Panc1 (cell line): ENCODE data around the gene SLC7A5. TPM values are rescaled to one million over a fixed set of nuclear protein-coding genes. Genes with fewer than 3 reads are reported as not detected.

Experiments
- ATAC-seq: fragments of 200-7000 bp; cut with Tn5 transposase; 2 replicates; pipeline ENCODE4 v1.9.1; 2020; ENCODE audit warnings: mild to moderate bottlenecking, moderate library complexity
- BruUV-seq: library from RNA; stranded (reverse); fragments of 400-500 nt; replicated peaks from 2 replicates; lab custom pipeline; 2021; lab: Mats Ljungman, UMichigan
- CTCF ChIA-PET: fragments of 300-600 bp; sonication (Branson Sonifier 250); formaldehyde crosslinking; loops from one replicate; lab custom pipeline; 2022; ENCODE audit warnings: antibody characterized with exemption; lab: Charles Lee
- POLR2A ChIA-PET: fragments of 300-600 bp; sonication (Branson Sonifier 250); formaldehyde crosslinking; loops from one replicate; lab custom pipeline; 2022; ENCODE audit warnings: antibody characterized with exemption; lab: Charles Lee
- DNase-seq: peaks from one replicate; pipeline ENCODE4 v3.0.0-alpha.2; 2010; ENCODE audit warnings: low read depth, low spot score
- H3K27ac ChIP-seq: 2 replicates; pipeline ENCODE4 v1.5.1; 2011; ENCODE audit warnings: mild to moderate bottlenecking, low read length, inconsistent platforms
- H3K27me3 ChIP-seq: fragments of 200-500 bp; sonication (Bioruptor generic); 2 replicates; pipeline ENCODE4 v1.6.0; 2014; ENCODE audit warnings: low read length, inconsistent platforms; ENCODE audit not compliant: control insufficient read depth, insufficient read depth
- H3K36me3 ChIP-seq: fragments of 200-500 bp; sonication (Bioruptor generic); 2 replicates; pipeline ENCODE4 v1.5.1; 2014; ENCODE audit warnings: inconsistent platforms, mild to moderate bottlenecking, low read length, moderate library complexity; ENCODE audit not compliant: control insufficient read depth, insufficient read depth
- H3K4me1 ChIP-seq: 2 replicates; pipeline ENCODE4 v1.5.1; 2011; ENCODE audit warnings: inconsistent platforms, mild to moderate bottlenecking, low read length, moderate library complexity; ENCODE audit not compliant: control insufficient read depth, insufficient read depth
- H3K4me3 ChIP-seq, 2 experiments: 2 replicates each; pipeline ENCODE4 v1.5.1; 2011 to 2012; ENCODE audit warnings: low read depth in 2 of 2, low read length in 2 of 2, mild to moderate bottlenecking in 2 of 2, inconsistent platforms in 1 of 2, moderate library complexity in 1 of 2
- H3K9me3 ChIP-seq: fragments of 200-500 bp; sonication (Bioruptor generic); 2 replicates; pipeline ENCODE4 v1.5.1; 2014; ENCODE audit warnings: low read depth, mild to moderate bottlenecking, inconsistent platforms, low read length, moderate library complexity; ENCODE audit not compliant: control insufficient read depth, insufficient read depth
- POLR2AphosphoS5 ChIP-seq: IDR thresholded peaks from 2 replicates; pipeline ENCODE4 v1.6.1; 2012; ENCODE audit warnings: mild to moderate bottlenecking, low read depth, low read length, moderate library complexity
- SIN3A ChIP-seq: IDR thresholded peaks from 2 replicates; pipeline ENCODE4 v1.6.1; 2012; ENCODE audit warnings: low read depth, mild to moderate bottlenecking, low read length, moderate library complexity, borderline replicate concordance; ENCODE audit not compliant: insufficient read depth
- TCF7L2 ChIP-seq: IDR thresholded peaks from 2 replicates; pipeline ENCODE4 v1.6.1; 2011; ENCODE audit warnings: mild to moderate bottlenecking, low read depth, low read length, inconsistent platforms
- in situ Hi-C: cut with HindIII; loops from 2 replicates; pipeline ENCODE4 v1.10.0; 2016; ENCODE audit warnings: low sequenced_read_pairs, low pct_unique_long_range_greater_than_20kb
- intact Hi-C: fragments of 100-400 bp; cut with micrococcal nuclease; formaldehyde crosslinking; loops from one replicate; pipeline ENCODE4 v1.10.0; 2022; ENCODE audit not compliant: unreplicated experiment
- total RNA-seq: library from RNA; stranded (reverse); gene quantifications from one replicate; pipeline ENCODE4 v1.2.1, GENCODE V29; 2021; ENCODE audit not compliant: unreplicated experiment
- TF ChIP-seq, protein P1 (sequence below): fragments of 450-650 bp; IDR thresholded peaks from 2 replicates; pipeline ENCODE4 v1.5.1; 2017; ENCODE audit warnings: mild to moderate bottlenecking
- TF ChIP-seq, protein P2 (sequence below), 2 experiments: IDR thresholded peaks; 2 replicates each; pipeline ENCODE4 v1.6.1; 2011 to 2012; ENCODE audit warnings: low read depth in 2 of 2, control low read depth in 1 of 2, low read length in 1 of 2, mild to moderate bottlenecking in 1 of 2, moderate library complexity in 1 of 2; ENCODE audit not compliant: insufficient read depth in 1 of 2

The SLC7A5 gene
- total RNA-seq, 1 experiment from 2014 or later, result 231 TPM

DNA sequence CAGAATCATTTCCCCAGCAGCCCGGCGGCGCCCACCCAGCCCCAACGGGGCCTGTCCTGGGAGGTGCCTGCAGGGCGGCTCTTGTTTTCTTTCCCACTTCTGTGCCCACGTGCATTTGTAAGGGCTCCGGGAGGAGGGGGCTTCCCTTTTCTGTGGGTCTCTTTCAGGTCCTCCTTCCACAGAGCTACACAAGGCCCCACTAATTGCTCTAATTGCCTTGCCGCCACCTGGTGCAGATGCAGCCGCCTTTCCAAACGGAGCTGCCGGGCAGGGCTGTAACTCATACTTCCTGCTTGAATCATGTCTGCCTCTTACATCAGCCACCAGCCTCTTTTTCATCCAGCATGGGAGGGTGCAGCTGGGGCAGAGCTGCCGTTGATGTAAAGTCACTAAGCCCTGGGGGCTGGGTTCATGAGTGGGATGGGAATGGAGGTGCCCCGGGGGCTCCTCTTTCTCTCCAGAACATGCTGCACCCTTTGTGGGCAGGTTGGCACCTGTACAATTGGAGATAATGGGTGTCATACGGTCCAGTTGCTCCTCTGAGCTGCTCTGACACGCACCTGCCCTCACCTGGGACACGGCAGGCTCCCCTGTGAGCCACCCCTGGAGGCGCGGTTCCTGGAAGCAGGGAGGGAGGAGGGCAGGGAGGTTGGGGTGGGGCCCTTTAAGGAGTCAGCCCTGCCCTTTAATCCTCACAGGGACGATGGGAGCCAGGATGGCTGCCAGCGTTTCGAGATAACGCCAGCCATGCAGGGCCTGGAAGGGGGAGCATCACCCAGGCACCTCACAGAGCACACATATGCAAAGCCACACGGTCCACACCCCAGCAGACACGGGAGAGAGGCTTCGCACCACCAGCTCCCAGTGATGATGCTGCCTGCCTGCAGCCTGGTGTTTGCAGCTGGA lies 62.4 kb downstream of the SLC7A5 start:
- in situ Hi-C loops (no loop called here), intact Hi-C loops (no loop called here)
- CTCF ChIA-PET, result no interaction called here
- Histone ChIP-seq H3K36me3 (no peaks in the 10 kb centered on the region), H3K4me3 (peak overlapping the region; percentile 3 to 30; a peak in 3 of 4 replicates), H3K27ac (peak overlapping the region; percentile 76), H3K27me3 (no peaks in the 10 kb centered on the region), H3K9me3 (no peaks in the 10 kb centered on the region), H3K4me1 (peaks cover 13% of the 10 kb centered on the region)
- BruUV-seq, result no TSS peak
- TF ChIP-seq POLR2AphosphoS5 (no peak), TCF7L2 (no peak), SIN3A (no peak)
- TF ChIP-seq, protein P1, sequence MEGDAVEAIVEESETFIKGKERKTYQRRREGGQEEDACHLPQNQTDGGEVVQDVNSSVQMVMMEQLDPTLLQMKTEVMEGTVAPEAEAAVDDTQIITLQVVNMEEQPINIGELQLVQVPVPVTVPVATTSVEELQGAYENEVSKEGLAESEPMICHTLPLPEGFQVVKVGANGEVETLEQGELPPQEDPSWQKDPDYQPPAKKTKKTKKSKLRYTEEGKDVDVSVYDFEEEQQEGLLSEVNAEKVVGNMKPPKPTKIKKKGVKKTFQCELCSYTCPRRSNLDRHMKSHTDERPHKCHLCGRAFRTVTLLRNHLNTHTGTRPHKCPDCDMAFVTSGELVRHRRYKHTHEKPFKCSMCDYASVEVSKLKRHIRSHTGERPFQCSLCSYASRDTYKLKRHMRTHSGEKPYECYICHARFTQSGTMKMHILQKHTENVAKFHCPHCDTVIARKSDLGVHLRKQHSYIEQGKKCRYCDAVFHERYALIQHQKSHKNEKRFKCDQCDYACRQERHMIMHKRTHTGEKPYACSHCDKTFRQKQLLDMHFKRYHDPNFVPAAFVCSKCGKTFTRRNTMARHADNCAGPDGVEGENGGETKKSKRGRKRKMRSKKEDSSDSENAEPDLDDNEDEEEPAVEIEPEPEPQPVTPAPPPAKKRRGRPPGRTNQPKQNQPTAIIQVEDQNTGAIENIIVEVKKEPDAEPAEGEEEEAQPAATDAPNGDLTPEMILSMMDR, result no peak
- TF ChIP-seq, protein P2, sequence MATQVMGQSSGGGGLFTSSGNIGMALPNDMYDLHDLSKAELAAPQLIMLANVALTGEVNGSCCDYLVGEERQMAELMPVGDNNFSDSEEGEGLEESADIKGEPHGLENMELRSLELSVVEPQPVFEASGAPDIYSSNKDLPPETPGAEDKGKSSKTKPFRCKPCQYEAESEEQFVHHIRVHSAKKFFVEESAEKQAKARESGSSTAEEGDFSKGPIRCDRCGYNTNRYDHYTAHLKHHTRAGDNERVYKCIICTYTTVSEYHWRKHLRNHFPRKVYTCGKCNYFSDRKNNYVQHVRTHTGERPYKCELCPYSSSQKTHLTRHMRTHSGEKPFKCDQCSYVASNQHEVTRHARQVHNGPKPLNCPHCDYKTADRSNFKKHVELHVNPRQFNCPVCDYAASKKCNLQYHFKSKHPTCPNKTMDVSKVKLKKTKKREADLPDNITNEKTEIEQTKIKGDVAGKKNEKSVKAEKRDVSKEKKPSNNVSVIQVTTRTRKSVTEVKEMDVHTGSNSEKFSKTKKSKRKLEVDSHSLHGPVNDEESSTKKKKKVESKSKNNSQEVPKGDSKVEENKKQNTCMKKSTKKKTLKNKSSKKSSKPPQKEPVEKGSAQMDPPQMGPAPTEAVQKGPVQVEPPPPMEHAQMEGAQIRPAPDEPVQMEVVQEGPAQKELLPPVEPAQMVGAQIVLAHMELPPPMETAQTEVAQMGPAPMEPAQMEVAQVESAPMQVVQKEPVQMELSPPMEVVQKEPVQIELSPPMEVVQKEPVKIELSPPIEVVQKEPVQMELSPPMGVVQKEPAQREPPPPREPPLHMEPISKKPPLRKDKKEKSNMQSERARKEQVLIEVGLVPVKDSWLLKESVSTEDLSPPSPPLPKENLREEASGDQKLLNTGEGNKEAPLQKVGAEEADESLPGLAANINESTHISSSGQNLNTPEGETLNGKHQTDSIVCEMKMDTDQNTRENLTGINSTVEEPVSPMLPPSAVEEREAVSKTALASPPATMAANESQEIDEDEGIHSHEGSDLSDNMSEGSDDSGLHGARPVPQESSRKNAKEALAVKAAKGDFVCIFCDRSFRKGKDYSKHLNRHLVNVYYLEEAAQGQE (IDR thresholded peaks at IDR 0.05; ENCODE audit: insufficient read depth in 1 of 2, low read depth in 2 of 2, low read length in 1 of 2), result no peak
- DNase-seq (peak; percentile 41), ATAC-seq (peak; percentile 82)
- POLR2A ChIA-PET, result no interaction called here

DNA sequence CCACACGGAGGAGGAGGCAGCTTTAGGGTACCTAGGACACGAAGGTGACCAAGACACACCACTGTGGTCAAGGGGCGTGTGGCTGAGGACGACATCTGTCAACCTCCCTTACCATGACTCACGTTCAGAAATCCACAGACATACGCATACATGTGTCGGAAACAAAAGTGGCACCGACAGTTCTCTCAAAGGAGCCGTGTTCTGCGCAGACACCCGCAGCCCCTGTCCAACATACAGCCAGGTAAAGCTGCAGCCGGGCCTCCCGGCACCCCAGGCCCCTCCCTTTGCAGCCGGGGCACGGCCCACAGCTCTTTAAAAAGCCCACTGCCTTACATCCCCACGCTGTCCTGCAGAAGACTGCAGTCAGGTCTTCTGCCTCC lies 63.1 kb downstream of the SLC7A5 start:
- ATAC-seq, result no peak; the same call in 1 of the 2 replicates
- intact Hi-C loops (no loop called here), in situ Hi-C loops (no loop called here)

More for the DNA sequence above, 63.1 kb downstream of the SLC7A5 start:
- BruUV-seq, result no TSS peak
- Histone ChIP-seq H3K27me3 (no peaks in the 10 kb centered on the region), H3K9me3 (no peaks in the 10 kb centered on the region), H3K4me3 (peak overlapping the region; percentile 3 to 30; a peak in 3 of 4 replicates), H3K27ac (peak overlapping the region; percentile 76; the same call in 1 of the 2 replicates), H3K36me3 (no peaks in the 10 kb centered on the region), H3K4me1 (peaks cover 13% of the 10 kb centered on the region)
- TF ChIP-seq SIN3A (no peak), POLR2AphosphoS5 (no peak), TCF7L2 (no peak)
- TF ChIP-seq, protein P2 (IDR thresholded peaks at IDR 0.05; ENCODE audit: insufficient read depth in 1 of 2, low read depth in 2 of 2, low read length in 1 of 2), result no peak
- TF ChIP-seq, protein P1, result no peak
- no peak for DNase-seq
- CTCF ChIA-PET, result no interaction called here
- POLR2A ChIA-PET, result no interaction called here
